HL-60 (cell line): ENCODE measurements around the gene GPC3.

ENCODE experiments used
- DNase-seq, 2 experiments: peaks; one replicate each; pipeline ENCODE4 v3.0.0-alpha.2; 2010 to 2020; ENCODE audit warnings: low read depth in 1 of 2, low spot score in 1 of 2
- H3K27ac ChIP-seq: fragments of 250-450 bp; sonication (Bioruptor Pico); replicated peaks from 2 replicates; pipeline ENCODE4 v1.5.1; 2020; ENCODE audit warnings: mild to moderate bottlenecking, moderate library complexity
- H3K27me3 ChIP-seq: fragments of 250-450 bp; sonication (Bioruptor Pico); 2 replicates; pipeline ENCODE4 v1.5.1; 2021; ENCODE audit warnings: mild to moderate bottlenecking, moderate library complexity; ENCODE audit not compliant: insufficient read depth, poor library complexity, severe bottlenecking
- H3K4me3 ChIP-seq: replicated peaks from 2 replicates; pipeline ENCODE4 v1.5.1; 2011; ENCODE audit warnings: mild to moderate bottlenecking, control low read depth, low read length; ENCODE audit not compliant: insufficient read depth
- GABPA ChIP-seq: IDR thresholded peaks from 2 replicates; pipeline ENCODE4 v1.6.1; 2012; ENCODE audit warnings: low read depth
- POLR2AphosphoS5 ChIP-seq: IDR thresholded peaks from 2 replicates; pipeline ENCODE4 v1.6.1; 2012; ENCODE audit warnings: low read depth
- SPI1 ChIP-seq: IDR thresholded peaks from 2 replicates; pipeline ENCODE4 v1.6.1; 2012; ENCODE audit warnings: low read depth, mild to moderate bottlenecking, borderline replicate concordance
- TF ChIP-seq, protein P1 (sequence below): IDR thresholded peaks from one replicate; pipeline ENCODE4 v1.5.1; 2011; ENCODE audit warnings: low read length, control low read depth, inconsistent platforms; ENCODE audit not compliant: insufficient read depth
- TF ChIP-seq, protein P2 (sequence below): IDR thresholded peaks from 2 replicates; pipeline ENCODE4 v1.6.1; 2012; ENCODE audit warnings: low read depth; ENCODE audit not compliant: insufficient replicate concordance

GPC3 gene

DNA sequence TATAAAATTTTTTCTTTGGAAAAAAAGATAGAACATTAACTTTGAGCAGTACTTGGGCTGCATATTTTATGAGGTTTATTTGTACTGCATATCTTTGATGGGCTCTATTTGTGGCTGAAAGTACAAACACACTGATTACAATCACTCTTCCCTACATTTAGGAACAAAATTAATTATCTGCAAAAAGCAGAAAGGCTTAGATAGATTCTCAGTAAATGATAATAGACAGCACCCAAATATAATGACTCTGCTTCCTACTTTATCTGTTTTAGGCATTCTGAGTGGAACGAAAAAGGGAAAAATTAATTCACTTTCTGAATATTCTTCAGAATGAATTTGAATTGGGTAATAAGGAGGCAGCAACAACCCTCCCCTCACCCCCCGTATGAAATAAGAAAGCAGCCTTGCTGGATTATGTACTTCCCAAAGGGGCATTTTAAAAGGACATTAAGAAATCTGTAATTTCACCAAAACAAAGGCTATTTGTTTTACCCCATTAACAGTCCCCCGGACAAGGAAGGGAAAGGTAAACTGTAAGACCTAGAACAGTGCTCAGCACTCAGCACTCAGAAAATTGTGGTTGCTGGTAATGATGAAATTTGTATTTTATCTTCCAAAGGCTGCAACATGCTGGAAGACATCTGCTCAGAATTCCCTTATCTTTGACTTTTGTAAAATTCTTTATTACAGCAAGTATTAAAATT is 242.6 kb downstream of the GPC3 start:
- Histone ChIP-seq H3K4me3 (no peak overlapping the region), H3K27me3 (no peaks in the 10 kb centered on the region), H3K27ac (no peak overlapping the region)
- no peak for TF ChIP-seq SPI1
- TF ChIP-seq, protein P1, sequence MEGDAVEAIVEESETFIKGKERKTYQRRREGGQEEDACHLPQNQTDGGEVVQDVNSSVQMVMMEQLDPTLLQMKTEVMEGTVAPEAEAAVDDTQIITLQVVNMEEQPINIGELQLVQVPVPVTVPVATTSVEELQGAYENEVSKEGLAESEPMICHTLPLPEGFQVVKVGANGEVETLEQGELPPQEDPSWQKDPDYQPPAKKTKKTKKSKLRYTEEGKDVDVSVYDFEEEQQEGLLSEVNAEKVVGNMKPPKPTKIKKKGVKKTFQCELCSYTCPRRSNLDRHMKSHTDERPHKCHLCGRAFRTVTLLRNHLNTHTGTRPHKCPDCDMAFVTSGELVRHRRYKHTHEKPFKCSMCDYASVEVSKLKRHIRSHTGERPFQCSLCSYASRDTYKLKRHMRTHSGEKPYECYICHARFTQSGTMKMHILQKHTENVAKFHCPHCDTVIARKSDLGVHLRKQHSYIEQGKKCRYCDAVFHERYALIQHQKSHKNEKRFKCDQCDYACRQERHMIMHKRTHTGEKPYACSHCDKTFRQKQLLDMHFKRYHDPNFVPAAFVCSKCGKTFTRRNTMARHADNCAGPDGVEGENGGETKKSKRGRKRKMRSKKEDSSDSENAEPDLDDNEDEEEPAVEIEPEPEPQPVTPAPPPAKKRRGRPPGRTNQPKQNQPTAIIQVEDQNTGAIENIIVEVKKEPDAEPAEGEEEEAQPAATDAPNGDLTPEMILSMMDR: no peak
- no peak for TF ChIP-seq POLR2AphosphoS5
- no peak for TF ChIP-seq GABPA
- TF ChIP-seq, protein P2, sequence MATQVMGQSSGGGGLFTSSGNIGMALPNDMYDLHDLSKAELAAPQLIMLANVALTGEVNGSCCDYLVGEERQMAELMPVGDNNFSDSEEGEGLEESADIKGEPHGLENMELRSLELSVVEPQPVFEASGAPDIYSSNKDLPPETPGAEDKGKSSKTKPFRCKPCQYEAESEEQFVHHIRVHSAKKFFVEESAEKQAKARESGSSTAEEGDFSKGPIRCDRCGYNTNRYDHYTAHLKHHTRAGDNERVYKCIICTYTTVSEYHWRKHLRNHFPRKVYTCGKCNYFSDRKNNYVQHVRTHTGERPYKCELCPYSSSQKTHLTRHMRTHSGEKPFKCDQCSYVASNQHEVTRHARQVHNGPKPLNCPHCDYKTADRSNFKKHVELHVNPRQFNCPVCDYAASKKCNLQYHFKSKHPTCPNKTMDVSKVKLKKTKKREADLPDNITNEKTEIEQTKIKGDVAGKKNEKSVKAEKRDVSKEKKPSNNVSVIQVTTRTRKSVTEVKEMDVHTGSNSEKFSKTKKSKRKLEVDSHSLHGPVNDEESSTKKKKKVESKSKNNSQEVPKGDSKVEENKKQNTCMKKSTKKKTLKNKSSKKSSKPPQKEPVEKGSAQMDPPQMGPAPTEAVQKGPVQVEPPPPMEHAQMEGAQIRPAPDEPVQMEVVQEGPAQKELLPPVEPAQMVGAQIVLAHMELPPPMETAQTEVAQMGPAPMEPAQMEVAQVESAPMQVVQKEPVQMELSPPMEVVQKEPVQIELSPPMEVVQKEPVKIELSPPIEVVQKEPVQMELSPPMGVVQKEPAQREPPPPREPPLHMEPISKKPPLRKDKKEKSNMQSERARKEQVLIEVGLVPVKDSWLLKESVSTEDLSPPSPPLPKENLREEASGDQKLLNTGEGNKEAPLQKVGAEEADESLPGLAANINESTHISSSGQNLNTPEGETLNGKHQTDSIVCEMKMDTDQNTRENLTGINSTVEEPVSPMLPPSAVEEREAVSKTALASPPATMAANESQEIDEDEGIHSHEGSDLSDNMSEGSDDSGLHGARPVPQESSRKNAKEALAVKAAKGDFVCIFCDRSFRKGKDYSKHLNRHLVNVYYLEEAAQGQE: no peak
- DNase-seq: no peak

DNA sequence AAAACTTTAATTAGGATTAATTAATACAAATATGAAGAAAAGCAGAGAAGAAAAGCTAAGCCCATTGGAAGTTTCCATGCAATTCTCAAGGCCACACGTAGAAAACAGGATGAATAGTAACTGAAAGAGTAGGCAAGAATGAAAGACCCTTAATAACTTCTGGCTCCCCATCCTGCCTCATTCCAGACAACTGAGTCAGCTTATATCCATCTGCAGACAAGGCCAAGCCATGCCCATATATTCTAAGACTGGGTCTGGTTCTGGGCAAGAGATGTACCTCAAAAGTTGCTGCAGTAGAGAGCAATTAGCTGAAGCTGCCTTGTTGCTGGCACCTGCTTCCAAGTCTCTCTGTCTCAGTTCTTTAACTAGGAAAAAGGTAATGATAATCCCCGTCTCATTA is 244.1 kb downstream of the GPC3 start:
- H3K4me3 ChIP-seq: no peak overlapping the region
- no peak overlapping the region for H3K27ac ChIP-seq
- TF ChIP-seq, protein P2: no peak
- TF ChIP-seq SPI1 (no peak), POLR2AphosphoS5 (no peak)
- H3K27me3 ChIP-seq: no peaks in the 10 kb centered on the region
- no peak for DNase-seq

DNA sequence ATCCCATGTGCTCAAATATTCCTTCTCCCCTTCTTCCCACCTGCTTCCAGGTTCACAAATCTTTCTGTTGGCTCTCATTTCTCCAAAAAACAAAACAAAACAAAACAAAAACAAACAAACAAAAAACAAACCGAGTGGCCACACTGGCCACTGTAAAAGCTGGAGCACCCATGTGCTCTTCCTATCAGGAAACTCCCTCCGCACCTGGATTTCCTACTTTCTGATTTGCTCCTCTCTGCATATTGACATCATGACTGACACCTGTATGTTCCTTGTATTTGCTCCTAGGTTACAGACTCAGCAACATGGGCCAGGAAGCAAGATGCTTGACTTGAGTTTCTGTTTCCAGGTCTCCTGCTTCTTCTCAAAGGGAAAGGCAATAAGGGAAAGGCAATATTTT is 258.8 kb downstream of the GPC3 start:
- no peak for TF ChIP-seq GABPA
- Histone ChIP-seq H3K4me3 (no peak overlapping the region), H3K27me3 (no peaks in the 10 kb centered on the region), H3K27ac (no peak overlapping the region)
- no peak for DNase-seq

DNA sequence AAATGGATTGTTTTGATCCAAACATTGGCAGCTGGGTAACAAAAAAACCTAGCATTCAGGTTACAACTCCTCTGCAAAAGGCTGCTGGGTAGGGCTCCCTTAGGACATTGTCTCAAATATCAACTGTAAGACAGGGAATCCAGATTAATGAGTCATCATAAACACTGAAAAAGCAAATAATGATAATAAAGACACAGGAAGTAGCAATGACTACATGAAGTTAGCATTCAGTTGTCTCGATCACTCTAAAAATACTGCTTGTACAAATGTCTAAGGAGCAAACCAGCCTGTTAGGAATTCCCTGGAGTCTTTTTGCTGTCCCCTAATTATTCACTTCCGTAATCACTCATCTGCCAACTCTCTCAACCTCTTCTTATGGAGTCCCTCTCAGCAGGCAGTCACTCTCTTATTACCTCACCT is 259.2 kb downstream of the GPC3 start:
- TF ChIP-seq POLR2AphosphoS5 (no peak), SPI1 (no peak), GABPA (no peak)
- TF ChIP-seq, protein P1: no peak
- TF ChIP-seq, protein P2: no peak
- no peak for DNase-seq
- Histone ChIP-seq H3K4me3 (no peak overlapping the region), H3K27ac (no peak overlapping the region), H3K27me3 (no peaks in the 10 kb centered on the region)
